Measurements from ENCODE around the gene BTAF1. TPM values are rescaled to one million over a fixed set of nuclear protein-coding genes. Genes with fewer than 3 reads are reported as not detected.

Gene BTAF1
- polyA plus RNA-seq, 1 donor: 23.7 TPM

DNA sequence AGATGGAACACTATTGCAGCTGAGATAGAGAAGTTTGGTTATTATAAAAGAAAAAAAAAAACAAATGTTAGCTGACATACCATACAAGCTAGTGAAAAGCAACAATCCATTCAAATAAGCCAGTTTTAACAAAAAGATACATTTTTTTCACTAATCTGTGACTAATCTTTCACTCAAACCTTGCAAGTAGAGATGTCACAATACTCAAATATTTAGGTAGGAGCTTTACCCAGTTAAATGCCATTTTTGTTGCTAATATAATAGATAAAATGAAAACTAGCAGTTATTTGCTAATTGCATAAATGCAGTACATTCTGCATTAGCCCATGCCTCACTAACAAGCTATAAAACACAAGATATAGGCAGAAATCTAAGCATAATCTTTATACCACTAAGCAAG lies 123.6 kb downstream of the BTAF1 start:
- no peak for DNase-seq (ENCODE audit: low read depth)

DNA sequence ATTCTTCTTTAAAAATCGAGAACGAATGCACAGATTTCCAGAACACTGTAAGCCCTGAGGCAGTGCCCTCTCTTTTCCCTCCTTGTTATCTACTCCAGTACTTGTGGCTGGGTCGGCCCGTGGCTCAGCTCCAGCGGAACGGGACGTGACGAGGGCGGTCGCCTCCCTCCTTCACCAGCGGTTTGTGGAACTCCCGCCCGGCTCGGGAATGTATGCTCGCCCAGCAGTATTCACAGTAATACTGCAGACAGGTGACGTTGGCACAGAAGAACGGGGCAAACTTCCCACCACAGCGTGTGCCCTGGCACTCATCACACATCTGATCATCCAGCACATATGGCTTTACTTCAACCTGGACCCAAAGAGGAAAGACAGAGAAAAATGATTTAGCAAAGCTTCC lies 128.5 kb downstream of the BTAF1 start:
- no peak for DNase-seq (ENCODE audit: low read depth)

DNA sequence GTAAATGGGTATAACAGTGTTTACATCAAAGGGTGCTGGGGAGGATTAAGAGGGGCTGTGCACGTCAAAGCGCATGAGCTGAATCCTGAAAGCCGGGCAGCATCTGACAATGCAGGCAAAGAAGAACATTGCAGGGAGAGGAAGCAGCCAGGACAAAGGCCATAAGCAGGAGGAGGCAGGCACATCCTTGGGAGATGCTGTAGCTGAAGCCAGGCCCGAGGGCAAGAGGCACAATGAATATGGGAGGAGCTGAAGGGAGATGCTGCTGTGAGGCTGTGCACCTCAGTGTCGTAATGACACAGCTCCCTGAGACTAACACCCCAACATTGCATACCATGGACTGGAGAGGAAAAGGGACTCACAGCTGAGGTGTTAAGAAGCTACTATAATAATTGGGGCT lies 129.2 kb downstream of the BTAF1 start:
- no peak for DNase-seq (ENCODE audit: low read depth)

DNA sequence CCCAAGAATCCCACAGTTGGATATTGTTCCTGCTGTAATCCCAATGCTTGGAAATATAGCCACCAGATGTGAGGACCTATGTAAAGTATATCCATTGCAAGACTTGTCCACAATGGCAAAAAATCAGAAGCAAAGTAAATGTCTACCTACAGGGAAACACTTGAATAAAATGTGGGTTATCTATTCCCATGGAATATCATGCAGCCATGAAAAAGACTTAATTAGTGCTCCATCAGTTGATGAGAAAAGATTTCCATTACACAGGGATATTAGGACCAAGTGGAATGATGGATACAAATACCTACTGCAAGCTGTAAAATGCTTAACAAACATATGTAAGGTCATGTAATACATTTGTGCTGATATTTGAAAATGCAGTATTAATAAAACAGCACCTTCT lies 131.2 kb downstream of the BTAF1 start:
- no peak for DNase-seq (ENCODE audit: low read depth)

DNA sequence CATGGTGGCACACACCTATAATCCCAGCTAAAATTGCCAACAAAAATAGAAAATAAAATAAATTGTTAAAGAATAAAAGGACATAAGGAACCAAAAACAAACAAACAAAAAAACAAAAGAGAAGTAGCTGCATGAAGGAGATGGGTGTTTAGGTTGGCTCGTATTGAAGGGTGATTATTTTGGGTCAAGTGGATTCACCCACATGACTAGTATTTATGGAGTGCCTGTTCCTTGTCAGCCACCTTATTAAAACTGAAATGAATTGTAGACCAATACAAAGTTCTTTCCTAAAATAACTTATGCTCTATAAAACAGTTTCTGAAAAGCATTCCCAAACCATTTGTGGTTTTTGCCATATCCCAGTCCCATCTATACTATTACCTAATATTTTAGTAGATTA lies 138.7 kb downstream of the BTAF1 start:
- no peak for DNase-seq (ENCODE audit: low read depth)

DNA sequence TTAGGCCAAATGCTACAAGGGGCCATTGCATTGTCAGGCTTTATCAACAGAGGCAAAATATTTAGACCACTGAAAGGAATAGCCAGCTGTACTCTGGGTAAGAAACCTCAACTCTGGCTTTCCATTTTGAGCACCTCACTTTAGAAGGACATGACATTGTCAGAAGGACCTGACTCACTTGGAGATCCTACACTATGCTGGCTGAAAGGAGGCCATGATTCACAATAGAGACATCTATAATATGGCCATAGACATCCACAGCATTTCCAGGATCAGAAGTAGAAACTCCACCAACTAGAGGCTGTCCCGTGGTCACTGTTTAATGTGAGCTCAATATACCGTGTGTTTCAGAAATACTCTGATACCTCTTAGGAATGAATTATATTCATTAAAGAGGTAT lies 140.9 kb downstream of the BTAF1 start:
- DNase-seq (ENCODE audit: low read depth): no peak

DNA sequence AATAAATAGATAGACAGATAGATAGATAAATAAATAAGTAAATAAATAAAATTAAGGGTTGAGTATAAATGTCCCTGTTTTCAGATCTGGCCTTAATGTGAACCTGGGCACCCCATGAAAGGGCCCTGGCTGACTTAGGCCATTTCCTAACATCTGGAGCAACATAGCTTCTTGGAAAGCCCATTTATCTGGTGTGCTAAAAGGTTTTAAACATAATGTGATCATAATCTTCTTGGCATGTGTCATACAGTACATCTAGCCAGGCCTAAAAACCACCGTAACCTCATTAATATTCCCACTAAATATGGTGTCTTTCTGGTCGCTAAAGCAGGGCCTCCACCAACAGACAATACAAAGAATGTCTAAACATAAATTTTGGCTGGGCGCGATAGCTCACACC lies 142.8 kb downstream of the BTAF1 start:
- DNase-seq (ENCODE audit: low read depth): no peak

DNA sequence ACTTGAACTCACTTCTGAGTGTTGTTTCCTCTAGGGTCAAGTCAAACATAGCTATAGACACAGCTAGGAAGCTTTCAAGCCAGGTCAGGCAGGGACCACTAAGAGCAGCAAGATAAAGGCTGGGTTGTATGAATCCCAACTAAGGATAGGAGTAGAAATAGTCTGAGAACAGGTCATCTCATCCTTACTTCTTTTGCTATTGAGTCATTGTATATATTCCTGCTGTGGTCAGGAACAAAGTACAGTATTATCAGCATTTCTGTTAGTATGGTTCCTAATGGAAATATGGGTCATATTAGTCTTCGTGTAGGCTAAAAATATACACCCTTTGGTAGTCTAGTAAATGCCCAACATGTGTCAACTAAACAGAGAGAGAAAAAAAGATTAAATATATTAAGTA lies 145.3 kb downstream of the BTAF1 start:
- no peak for DNase-seq (ENCODE audit: low read depth)

DNA sequence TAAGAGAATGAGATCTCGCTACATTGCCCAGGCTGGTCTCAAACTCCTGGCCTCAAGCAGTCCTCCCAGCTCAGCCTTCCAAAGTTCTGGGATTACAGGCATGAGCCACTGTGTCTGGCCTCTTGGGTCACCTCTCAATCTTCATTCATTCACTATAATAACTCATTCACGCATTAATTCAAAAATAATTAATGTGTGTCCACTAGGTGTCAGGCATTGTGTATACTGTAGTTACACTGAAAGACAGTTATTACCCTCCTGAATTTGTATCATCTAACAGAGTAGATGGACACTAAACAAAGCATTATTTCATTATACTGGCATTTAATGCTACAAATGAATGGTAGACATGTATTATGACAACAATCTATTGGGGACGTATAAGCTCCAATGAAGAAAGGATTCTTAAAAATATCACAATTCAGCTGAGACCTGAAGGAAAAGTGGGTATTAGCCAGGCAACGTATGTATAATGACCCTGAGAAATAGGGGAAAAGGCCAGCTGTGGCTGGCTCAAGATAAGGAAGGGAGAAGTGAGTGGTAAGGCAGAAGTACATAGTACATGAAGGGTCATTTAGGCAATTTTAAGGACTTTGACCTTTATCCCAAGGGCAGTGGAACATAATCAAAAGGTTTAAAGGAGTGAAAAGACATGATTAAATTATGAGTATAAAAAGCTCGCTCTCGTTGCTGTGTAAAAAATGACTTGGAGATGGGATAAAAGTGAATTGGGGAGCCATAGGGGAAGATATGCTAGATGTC lies 150.7 kb downstream of the BTAF1 start:
- no peak for DNase-seq (ENCODE audit: low read depth)

DNA sequence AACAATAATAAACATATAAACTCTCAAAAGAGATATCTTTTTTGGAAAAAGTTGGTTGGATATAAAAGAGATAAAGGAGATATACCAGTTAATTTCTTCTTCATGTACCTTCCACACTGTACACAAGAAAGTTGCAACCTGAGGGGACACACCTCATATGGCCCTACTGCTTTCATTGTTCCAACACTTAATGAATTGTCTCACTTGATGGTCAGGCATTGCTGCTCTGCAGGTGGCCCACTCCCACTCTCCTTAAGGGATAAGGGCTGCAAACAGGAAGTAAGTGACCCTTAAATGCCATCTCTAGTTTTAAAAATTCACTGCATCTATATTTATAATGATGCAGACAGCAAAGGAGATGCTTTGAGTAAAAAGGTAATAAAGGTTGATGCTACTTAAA lies 152.3 kb downstream of the BTAF1 start:
- no peak for DNase-seq (ENCODE audit: low read depth)

DNA sequence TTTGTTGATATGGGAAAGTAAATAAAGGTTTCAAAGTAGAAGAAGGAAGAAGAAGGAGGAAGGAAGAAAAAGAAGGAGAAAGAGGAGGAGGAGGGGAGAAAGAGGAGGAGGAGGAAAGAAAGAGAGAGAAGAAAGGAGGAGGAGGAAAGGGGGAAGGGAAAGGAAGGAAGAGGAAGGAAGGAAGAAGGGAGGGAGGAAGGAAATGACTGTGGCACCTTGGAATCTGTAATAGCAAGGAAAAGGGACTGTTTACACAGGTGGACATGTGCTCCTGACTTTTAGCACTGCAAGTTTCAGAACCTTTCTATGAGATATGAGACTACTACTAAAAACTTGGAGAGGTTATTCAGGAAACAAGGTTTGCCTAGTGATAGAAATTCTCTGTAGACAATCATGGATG lies 153.2 kb downstream of the BTAF1 start:
- DNase-seq (ENCODE audit: low read depth): no peak

DNA sequence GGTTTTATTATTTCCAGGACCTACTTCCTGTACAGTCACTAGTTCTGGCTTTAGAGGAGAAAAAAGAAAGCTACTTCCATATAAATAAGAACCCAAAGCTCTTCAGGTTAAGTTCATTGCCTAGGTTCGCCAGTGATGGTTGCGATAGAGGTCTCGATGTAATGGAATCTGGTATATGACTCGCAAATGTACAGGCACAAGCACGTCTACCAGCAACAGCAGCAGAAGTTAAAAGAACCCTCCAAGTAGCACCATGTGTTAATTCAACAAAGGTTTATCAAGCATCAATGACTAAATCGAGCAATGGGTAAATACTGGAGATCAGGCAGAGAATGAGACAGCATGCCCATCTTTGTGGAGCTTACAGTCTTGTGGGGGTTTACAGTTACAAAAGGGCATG lies 155.4 kb downstream of the BTAF1 start:
- DNase-seq (ENCODE audit: low read depth): no peak

Other genes with a start within 250 kb of the BTAF1 start
- 38.4 TPM for gene TNKS2, start 125.3 kb upstream of the BTAF1 start, polyA plus RNA-seq (ENCODE audit: insufficient read length)
- gene FGFBP3, start 14.3 kb upstream of the BTAF1 start, polyA plus RNA-seq (ENCODE audit: insufficient read length): 2.1 TPM